Lung microvascular endothelial cell (primary cell): ENCODE measurements around the gene LLGL2. TPM values are rescaled to one million over a fixed set of nuclear protein-coding genes. Genes with fewer than 3 reads are reported as not detected.
"Not testable (repeated sequence)": the region's sequence is repeated elsewhere in the genome, so short reads cannot be mapped to it uniquely, and the experiment has no call there.

Experiments used
- DNase-seq, 2 donors: peaks; one replicate each; pipeline versions ENCODE4 v3.0.0 to v3.0.0-alpha.2; 2010; ENCODE audit warnings: low read depth in 2 of 2
- total RNA-seq: library from RNA; depleted of rRNA; stranded (reverse); fragments of >200 nt; gene quantifications from 2 replicates; pipeline ENCODE4 v1.2.1, GENCODE V29; 2014

LLGL2 gene
- total RNA-seq, 1 donor from 2014 or later = 14.7 TPM

GRCh38 chr17:75507733-75508719, 17.5 kb upstream of the LLGL2 start:
- DNase-seq = no peak

GRCh38 chr17:75508931-75509361, 16.6 kb upstream of the LLGL2 start:
- DNase-seq = no peak

GRCh38 chr17:75509528-75510258, 15.8 kb upstream of the LLGL2 start:
- DNase-seq = peak; percentile 45 to 75

- DNase-seq = no peak
These were observed 14.3 kb upstream of the LLGL2 start for GRCh38 chr17:75511270-75511609.

- DNase-seq = peak; percentile 34 to 61
These were observed 13.6 kb upstream of the LLGL2 start for GRCh38 chr17:75511610-75512575.

- DNase-seq = peak in 1 of 2 donors; percentile 38
These were observed 12.4 kb upstream of the LLGL2 start for GRCh38 chr17:75512926-75513640.

- DNase-seq = no peak
These were observed 11.9 kb upstream of the LLGL2 start for GRCh38 chr17:75513641-75514000.

- no peak for DNase-seq
These were observed 11.1 kb upstream of the LLGL2 start for GRCh38 chr17:75514299-75514918.

- no peak for DNase-seq
These were observed 10.5 kb upstream of the LLGL2 start for GRCh38 chr17:75514919-75515495.

GRCh38 chr17:75515496-75516254, 9.8 kb upstream of the LLGL2 start, which contains the start of gene CASKIN2:
CASKIN2 (minus strand) TSS chr17:75515537; CDS start chr17:75513804, 1,733 bp downstream.
- peak; percentile 92 to 96 for DNase-seq

- peak; percentile 87 to 93 for DNase-seq
These were observed 9.3 kb upstream of the LLGL2 start, which contains the start of gene TSEN54 for GRCh38 chr17:75516255-75516618. TSEN54 (plus strand) TSS chr17:75516528; CDS start chr17:75516561, 33 bp downstream.

GRCh38 chr17:75516619-75517296, 8.7 kb upstream of the LLGL2 start:
- DNase-seq = peak; percentile 33 to 37

- DNase-seq = no peak
These were observed 8.1 kb upstream of the LLGL2 start for GRCh38 chr17:75517297-75517865.

- DNase-seq = no peak
These were observed 7.3 kb upstream of the LLGL2 start for GRCh38 chr17:75518201-75518600.

- no peak for DNase-seq
These were observed 6.4 kb upstream of the LLGL2 start for GRCh38 chr17:75518983-75519537.

- not testable (repeated sequence) for DNase-seq
These were observed 5.1 kb upstream of the LLGL2 start for GRCh38 chr17:75520413-75520812.

- no peak for DNase-seq
These were observed 4.2 kb upstream of the LLGL2 start for GRCh38 chr17:75521290-75521689.
